AG08395 (cell line): ENCODE data around the gene NR1I3.
A peak's percentile ranks its signal among the peaks of the same experiment; 100 is the strongest.
"Not testable (repeated sequence)": the region's sequence is repeated elsewhere in the genome, so short reads cannot be mapped to it uniquely, and the experiment has no call there.

Source experiments
- DNase-seq: peaks from one replicate; pipeline ENCODE4 v3.0.0; 2012; ENCODE audit warnings: mixed read lengths, low spot score

The NR1I3 gene

GRCh38 chr1:161238039-161238473 lies at the start of gene NR1I3:
NR1I3 (minus strand) TSS chr1:161238203; CDS start chr1:161236565, 1,638 bp downstream.
- DNase-seq: peak; percentile 46

- DNase-seq: no peak
Observed at GRCh38 chr1:161287482-161288054, 49.6 kb upstream of the NR1I3 start.

GRCh38 chr1:161285521-161285920 lies 47.5 kb upstream of the NR1I3 start:
- DNase-seq: no peak

- no peak for DNase-seq
Observed at GRCh38 chr1:161285113-161285512, 47.1 kb upstream of the NR1I3 start.

GRCh38 chr1:161282991-161283390 lies 45.0 kb upstream of the NR1I3 start:
- no peak for DNase-seq

- DNase-seq: no peak
Observed at GRCh38 chr1:161274874-161275273, 36.9 kb upstream of the NR1I3 start.

GRCh38 chr1:161273402-161273801 lies 35.4 kb upstream of the NR1I3 start:
- DNase-seq: no peak

GRCh38 chr1:161267321-161267720 lies 29.3 kb upstream of the NR1I3 start:
- DNase-seq: no peak

GRCh38 chr1:161266836-161267235 lies 28.8 kb upstream of the NR1I3 start:
- DNase-seq: no peak

GRCh38 chr1:161266202-161266601 lies 28.2 kb upstream of the NR1I3 start:
- DNase-seq: peak; percentile 30

- DNase-seq: no peak
Observed at GRCh38 chr1:161265305-161265704, 27.3 kb upstream of the NR1I3 start.

GRCh38 chr1:161261261-161262235 lies 23.5 kb upstream of the NR1I3 start:
- no peak for DNase-seq

- no peak for DNase-seq
Observed at GRCh38 chr1:161260376-161261260, 22.6 kb upstream of the NR1I3 start.

GRCh38 chr1:161259765-161260164 lies 21.8 kb upstream of the NR1I3 start:
- DNase-seq: no peak

- no peak for DNase-seq
Observed at GRCh38 chr1:161259345-161259702, 21.3 kb upstream of the NR1I3 start.

GRCh38 chr1:161258439-161259344 lies 20.7 kb upstream of the NR1I3 start, which contains the start of gene PCP4L1:
PCP4L1 (plus strand) TSS chr1:161258745; CDS start chr1:161258975, 230 bp downstream.
- peak; percentile 62 for DNase-seq

GRCh38 chr1:161257109-161257508 lies 19.1 kb upstream of the NR1I3 start:
- DNase-seq: not testable (repeated sequence)

- DNase-seq: not testable (repeated sequence)
Observed at GRCh38 chr1:161255955-161256520, 18.0 kb upstream of the NR1I3 start.

- not testable (repeated sequence) for DNase-seq
Observed at GRCh38 chr1:161255302-161255701, 17.3 kb upstream of the NR1I3 start.

- DNase-seq: no peak
Observed at GRCh38 chr1:161251579-161251978, 13.6 kb upstream of the NR1I3 start.

GRCh38 chr1:161250829-161251228 lies 12.8 kb upstream of the NR1I3 start:
- DNase-seq: no peak
